HepG2 (cell line): ENCODE results near the gene AP4M1. TPM values are rescaled to one million over a fixed set of nuclear protein-coding genes. Genes with fewer than 3 reads are reported as not detected.

Experiments used
- ATAD3A ChIP-seq: sonication (generic); formaldehyde crosslinking; IDR thresholded peaks from 2 replicates; pipeline ENCODE4 v1.4.0; 2020; ENCODE audit warnings: missing genetic modification reagents
- CBFB ChIP-seq: sonication (generic); formaldehyde crosslinking; IDR thresholded peaks from 2 replicates; pipeline ENCODE4 v1.4.0; 2020; ENCODE audit warnings: missing genetic modification reagents
- GABPB1 ChIP-seq: IDR thresholded peaks from 2 replicates; pipeline ENCODE4 v1.6.1; 2016; ENCODE audit warnings: mild to moderate bottlenecking, missing genetic modification reagents, moderate library complexity, missing compliant biosample characterization
- KDM2A ChIP-seq: sonication (generic); formaldehyde crosslinking; IDR thresholded peaks from 2 replicates; pipeline ENCODE4 v1.4.0; 2020; ENCODE audit warnings: low read depth, missing genetic modification reagents, borderline replicate concordance
- NFIC ChIP-seq: IDR thresholded peaks from 2 replicates; pipeline ENCODE4 v1.6.1; 2012; ENCODE audit warnings: mild to moderate bottlenecking, low read length, inconsistent platforms
- NR1H2 ChIP-seq: sonication (generic); formaldehyde crosslinking; IDR thresholded peaks from 2 replicates; pipeline ENCODE4 v1.8.1; 2022; ENCODE audit warnings: low read depth, missing genetic modification reagents, borderline replicate concordance
- NR3C1 ChIP-seq: sonication (generic); formaldehyde crosslinking; IDR thresholded peaks from 2 replicates; pipeline ENCODE4 v1.4.0; 2020; ENCODE audit warnings: missing genetic modification reagents
- ZFP82 ChIP-seq: sonication (generic); formaldehyde crosslinking; IDR thresholded peaks from 2 replicates; pipeline ENCODE4 v1.5.1; 2020; ENCODE audit warnings: mild to moderate bottlenecking, missing genetic modification reagents, borderline replicate concordance
- ZIK1 ChIP-seq: sonication (generic); formaldehyde crosslinking; IDR thresholded peaks from 2 replicates; pipeline ENCODE4 v1.5.0; 2020; ENCODE audit warnings: mild to moderate bottlenecking, low read depth, missing genetic modification reagents, borderline replicate concordance
- ZNF326 ChIP-seq: sonication (generic); formaldehyde crosslinking; IDR thresholded peaks from 2 replicates; pipeline ENCODE4 v1.4.0; 2020; ENCODE audit warnings: missing genetic modification reagents, borderline replicate concordance
- ZNF451 ChIP-seq: sonication (generic); formaldehyde crosslinking; IDR thresholded peaks from 2 replicates; pipeline ENCODE4 v1.5.0; 2020; ENCODE audit warnings: mild to moderate bottlenecking, missing genetic modification reagents
- ZNF496 ChIP-seq: sonication (generic); formaldehyde crosslinking; IDR thresholded peaks from 2 replicates; pipeline ENCODE4 v1.8.1; 2023; ENCODE audit warnings: mild to moderate bottlenecking, moderate library complexity, missing genetic modification reagents; ENCODE audit not compliant: insufficient replicate concordance
- ZNF558 ChIP-seq: sonication (generic); formaldehyde crosslinking; IDR thresholded peaks from 2 replicates; pipeline ENCODE4 v1.9.0; 2022; ENCODE audit warnings: mild to moderate bottlenecking, missing genetic modification reagents, borderline replicate concordance
- ZNF615 ChIP-seq: sonication (generic); formaldehyde crosslinking; IDR thresholded peaks from 2 replicates; pipeline ENCODE4 v1.5.0; 2020; ENCODE audit warnings: mild to moderate bottlenecking, missing genetic modification reagents, borderline replicate concordance
- ZNF660 ChIP-seq: sonication (generic); formaldehyde crosslinking; IDR thresholded peaks from 2 replicates; pipeline ENCODE4 v1.5.1; 2020; ENCODE audit warnings: mild to moderate bottlenecking, low read depth, missing genetic modification reagents, borderline replicate concordance
- ZNF749 ChIP-seq: sonication (generic); formaldehyde crosslinking; IDR thresholded peaks from 2 replicates; pipeline ENCODE4 v1.8.0; 2022; ENCODE audit warnings: mild to moderate bottlenecking, missing genetic modification reagents, moderate library complexity, borderline replicate concordance
- ZNF83 ChIP-seq: sonication (generic); formaldehyde crosslinking; IDR thresholded peaks from 2 replicates; pipeline ENCODE4 v1.4.0; 2020; ENCODE audit warnings: missing genetic modification reagents, mild to moderate bottlenecking, borderline replicate concordance
- polyA plus RNA-seq, 8 experiments: library from polyadenylated mRNA; depleted of rRNA in 3 of 8; stranded (reverse) in 7 of 8; unstranded in 1 of 8; fragments of >200 nt; fragmentation: Illumina TruSeq in 4 of 8; extraction: Trizol in 4 of 8; gene quantifications; 2 replicates each; pipeline versions ENCODE4 v1.2.1 to v1.2.3, GENCODE V29; 2011 to 2016; ENCODE audit warnings: low read depth in 4 of 8, missing spikeins in 1 of 8, mixed read lengths in 1 of 8; ENCODE audit not compliant: insufficient read depth in 1 of 8
- total RNA-seq, 5 experiments: library from RNA; depleted of rRNA; stranded (reverse); fragments of >200 nt; fragmentation: Illumina TruSeq; extraction: Trizol; gene quantifications; 2 replicates each; pipeline ENCODE4 v1.2.3, GENCODE V29; 2016; ENCODE audit warnings: low read depth in 1 of 5
- TF ChIP-seq, protein P1 (sequence below): sonication (generic); formaldehyde crosslinking; IDR thresholded peaks from 2 replicates; pipeline ENCODE4 v1.9.0; 2021; ENCODE audit warnings: missing genetic modification reagents, borderline replicate concordance
- TF ChIP-seq, protein P2 (sequence below): sonication (generic); formaldehyde crosslinking; IDR thresholded peaks from 2 replicates; pipeline ENCODE4 v1.5.0; 2020; ENCODE audit warnings: mild to moderate bottlenecking, missing genetic modification reagents
- TF ChIP-seq, protein P3 (sequence below): sonication (generic); formaldehyde crosslinking; IDR thresholded peaks from 2 replicates; pipeline ENCODE4 v1.5.1; 2020; ENCODE audit warnings: missing genetic modification reagents, mild to moderate bottlenecking, borderline replicate concordance
- TF ChIP-seq, protein P4 (sequence below): sonication (generic); formaldehyde crosslinking; IDR thresholded peaks from 2 replicates; pipeline ENCODE4 v1.4.0; 2020; ENCODE audit warnings: missing genetic modification reagents
- TF ChIP-seq, protein P5 (sequence below): sonication (generic); formaldehyde crosslinking; IDR thresholded peaks from 2 replicates; pipeline ENCODE4 v1.4.0; 2020; ENCODE audit warnings: missing genetic modification reagents

AP4M1 gene
- total and polyA plus RNA-seq, 2 of the 13 experiments (the other 11 are each of a cell fraction or from before 2014, with no cell fraction given), result 6.3 to 9.7 TPM

DNA sequence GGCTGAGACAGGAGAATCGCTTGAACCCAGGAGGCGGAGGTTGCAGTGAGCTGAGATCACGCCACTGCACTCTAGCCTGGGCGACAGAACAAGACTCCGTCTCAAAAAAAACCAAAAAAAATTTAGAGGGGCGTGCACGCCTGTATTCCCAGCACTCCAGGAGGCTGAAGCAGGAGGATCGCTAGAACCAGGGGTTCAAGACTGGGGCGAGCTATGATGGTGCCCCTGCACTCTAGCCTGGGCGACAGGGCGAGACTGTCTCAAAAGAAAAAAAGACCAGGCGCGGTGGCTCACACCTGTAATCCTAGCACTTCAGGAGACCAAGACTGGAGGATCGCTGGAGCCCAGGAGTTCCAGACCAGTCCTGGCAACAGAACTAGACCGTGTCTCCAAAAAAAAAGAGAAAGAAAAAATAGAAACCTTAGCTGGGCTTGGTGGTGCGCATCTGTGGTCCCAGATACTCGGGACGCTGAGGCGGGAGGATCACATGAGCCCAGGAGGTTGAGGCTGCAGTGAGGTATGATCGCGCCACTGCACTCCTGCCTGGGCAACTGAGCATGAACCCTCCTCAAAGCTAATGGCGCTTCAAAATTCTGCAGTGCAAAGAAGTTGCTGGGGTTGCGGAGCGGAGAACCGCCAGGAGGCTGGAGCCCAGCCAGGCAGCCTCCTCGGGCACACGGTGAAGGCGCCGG, 24.9 kb downstream of the AP4M1 start (continued):
- TF ChIP-seq, protein P1, sequence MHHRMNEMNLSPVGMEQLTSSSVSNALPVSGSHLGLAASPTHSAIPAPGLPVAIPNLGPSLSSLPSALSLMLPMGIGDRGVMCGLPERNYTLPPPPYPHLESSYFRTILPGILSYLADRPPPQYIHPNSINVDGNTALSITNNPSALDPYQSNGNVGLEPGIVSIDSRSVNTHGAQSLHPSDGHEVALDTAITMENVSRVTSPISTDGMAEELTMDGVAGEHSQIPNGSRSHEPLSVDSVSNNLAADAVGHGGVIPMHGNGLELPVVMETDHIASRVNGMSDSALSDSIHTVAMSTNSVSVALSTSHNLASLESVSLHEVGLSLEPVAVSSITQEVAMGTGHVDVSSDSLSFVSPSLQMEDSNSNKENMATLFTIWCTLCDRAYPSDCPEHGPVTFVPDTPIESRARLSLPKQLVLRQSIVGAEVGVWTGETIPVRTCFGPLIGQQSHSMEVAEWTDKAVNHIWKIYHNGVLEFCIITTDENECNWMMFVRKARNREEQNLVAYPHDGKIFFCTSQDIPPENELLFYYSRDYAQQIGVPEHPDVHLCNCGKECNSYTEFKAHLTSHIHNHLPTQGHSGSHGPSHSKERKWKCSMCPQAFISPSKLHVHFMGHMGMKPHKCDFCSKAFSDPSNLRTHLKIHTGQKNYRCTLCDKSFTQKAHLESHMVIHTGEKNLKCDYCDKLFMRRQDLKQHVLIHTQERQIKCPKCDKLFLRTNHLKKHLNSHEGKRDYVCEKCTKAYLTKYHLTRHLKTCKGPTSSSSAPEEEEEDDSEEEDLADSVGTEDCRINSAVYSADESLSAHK (CRISPR knock-in tag), result no peak
- TF ChIP-seq, protein P2, sequence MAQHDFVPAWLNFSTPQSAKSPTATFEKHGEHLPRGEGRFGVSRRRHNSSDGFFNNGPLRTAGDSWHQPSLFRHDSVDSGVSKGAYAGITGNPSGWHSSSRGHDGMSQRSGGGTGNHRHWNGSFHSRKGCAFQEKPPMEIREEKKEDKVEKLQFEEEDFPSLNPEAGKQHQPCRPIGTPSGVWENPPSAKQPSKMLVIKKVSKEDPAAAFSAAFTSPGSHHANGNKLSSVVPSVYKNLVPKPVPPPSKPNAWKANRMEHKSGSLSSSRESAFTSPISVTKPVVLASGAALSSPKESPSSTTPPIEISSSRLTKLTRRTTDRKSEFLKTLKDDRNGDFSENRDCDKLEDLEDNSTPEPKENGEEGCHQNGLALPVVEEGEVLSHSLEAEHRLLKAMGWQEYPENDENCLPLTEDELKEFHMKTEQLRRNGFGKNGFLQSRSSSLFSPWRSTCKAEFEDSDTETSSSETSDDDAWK (CRISPR knock-in tag), result no peak
- TF ChIP-seq, protein P3, sequence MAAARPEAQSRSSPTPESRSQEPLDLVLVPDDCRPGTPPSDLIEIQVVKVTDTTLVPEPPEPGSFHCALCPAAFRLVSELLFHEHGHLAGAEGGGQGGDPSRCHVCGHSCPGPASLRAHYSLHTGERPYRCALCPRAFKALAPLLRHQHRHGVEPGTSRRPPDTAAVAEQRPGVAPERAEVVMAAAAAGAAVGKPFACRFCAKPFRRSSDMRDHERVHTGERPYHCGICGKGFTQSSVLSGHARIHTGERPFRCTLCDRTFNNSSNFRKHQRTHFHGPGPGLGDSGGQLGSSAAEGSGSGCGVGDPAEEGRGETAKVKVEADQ (CRISPR knock-in tag), result no peak; the same call in 1 of the 2 replicates
- TF ChIP-seq ATAD3A (CRISPR knock-in tag) (no peak), NR3C1 (no peak), ZNF326 (CRISPR knock-in tag) (no peak), NFIC (no peak), NR1H2 (CRISPR knock-in tag) (no peak), ZNF558 (no peak), ZNF451 (CRISPR knock-in tag) (no peak), ZNF660 (CRISPR knock-in tag) (no peak), GABPB1 (CRISPR knock-in tag) (no peak; the same call in 1 of the 2 replicates), ZFP82 (CRISPR knock-in tag) (no peak), ZNF496 (CRISPR knock-in tag) (no peak), ZNF749 (no peak), ZNF83 (CRISPR knock-in tag) (no peak), KDM2A (CRISPR knock-in tag) (no peak), ZNF615 (no peak; the same call in 1 of the 2 replicates), CBFB (CRISPR knock-in tag) (no peak), ZIK1 (CRISPR knock-in tag) (0 out of 2 replicates have a peak, but pooled peaks have one; percentile 38)
- TF ChIP-seq, protein P4, sequence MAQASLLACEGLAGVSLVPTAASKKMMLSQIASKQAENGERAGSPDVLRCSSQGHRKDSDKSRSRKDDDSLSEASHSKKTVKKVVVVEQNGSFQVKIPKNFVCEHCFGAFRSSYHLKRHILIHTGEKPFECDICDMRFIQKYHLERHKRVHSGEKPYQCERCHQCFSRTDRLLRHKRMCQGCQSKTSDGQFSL (CRISPR knock-in tag), result no peak
- TF ChIP-seq, protein P5, sequence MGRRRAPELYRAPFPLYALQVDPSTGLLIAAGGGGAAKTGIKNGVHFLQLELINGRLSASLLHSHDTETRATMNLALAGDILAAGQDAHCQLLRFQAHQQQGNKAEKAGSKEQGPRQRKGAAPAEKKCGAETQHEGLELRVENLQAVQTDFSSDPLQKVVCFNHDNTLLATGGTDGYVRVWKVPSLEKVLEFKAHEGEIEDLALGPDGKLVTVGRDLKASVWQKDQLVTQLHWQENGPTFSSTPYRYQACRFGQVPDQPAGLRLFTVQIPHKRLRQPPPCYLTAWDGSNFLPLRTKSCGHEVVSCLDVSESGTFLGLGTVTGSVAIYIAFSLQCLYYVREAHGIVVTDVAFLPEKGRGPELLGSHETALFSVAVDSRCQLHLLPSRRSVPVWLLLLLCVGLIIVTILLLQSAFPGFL (CRISPR knock-in tag), result no peak
